ENCODE results near the gene DPH1. TPM values are rescaled to one million over a fixed set of nuclear protein-coding genes. Genes with fewer than 3 reads are reported as not detected.

Gene DPH1
- total and polyA plus RNA-seq, 2 of the 4 experiments (the other 2 are of a cell fraction): 24.4 to 49.9 TPM

DNA sequence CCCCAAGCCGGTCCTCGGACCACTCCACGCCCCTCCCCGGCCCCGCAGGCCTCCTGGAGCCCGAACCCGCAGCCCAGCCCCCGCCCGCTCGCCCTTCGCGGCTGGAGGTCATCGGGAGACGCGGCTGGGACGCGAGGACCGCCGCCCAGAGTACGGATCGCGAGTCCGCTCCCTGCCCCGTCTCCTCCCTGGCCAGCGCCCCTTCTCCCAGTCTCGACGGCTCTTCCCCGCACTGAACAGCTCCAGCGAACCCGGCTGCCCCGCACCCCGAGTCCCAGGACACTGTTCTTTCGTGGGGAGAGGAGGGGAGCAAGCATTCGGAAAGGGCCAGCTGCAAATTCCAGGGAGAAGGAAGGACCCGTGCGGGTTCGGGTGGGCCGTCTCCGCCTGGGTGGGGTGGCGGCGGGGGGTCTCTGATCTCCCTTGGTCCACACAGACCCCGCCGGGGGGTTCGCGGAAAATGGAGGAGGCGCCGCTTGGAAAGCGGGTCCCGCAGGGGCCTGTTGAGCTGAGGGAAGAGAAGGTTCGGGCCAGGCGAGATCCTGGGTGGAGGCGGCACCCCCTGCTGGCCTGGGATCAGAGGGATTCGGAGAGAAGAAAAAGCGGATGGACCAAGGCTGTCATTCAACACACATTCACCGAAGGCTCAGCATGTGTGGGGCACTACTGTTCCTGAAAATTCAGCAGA is 4.2 kb upstream of the DPH1 start:
- ATAC-seq (ENCODE audit: low read depth): peak; percentile 43
- H3K27ac ChIP-seq (ENCODE audit: insufficient read depth, low read length): no peak overlapping the region
- H3K18ac ChIP-seq (ENCODE audit: low read depth, low read length): no peak overlapping the region
- peaks cover under 1 to 8% of the 10 kb centered on the region in 2 experiments; a peak in 2 of 4 replicates for H3K79me1 ChIP-seq (ENCODE audit: low read depth in 1 of 2, low read length in 2 of 2)
- H4K91ac ChIP-seq (ENCODE audit: insufficient read depth, low read depth, low read length): no peak overlapping the region
- intact Hi-C loops (cut with micrococcal nuclease) (loop anchor here (1.0 kb wide), 1 partner anchor 117 kb away; no protein-coding TSS in a partner anchor), dilution Hi-C loops (cut with HindIII; ENCODE audit: low sequenced_read_pairs, unreplicated experiment) (no loop called here), in situ Hi-C loops (cut with MboI; ENCODE audit: low sequenced_read_pairs) (loop anchor here (5.0 to 25.0 kb wide), 2 partner anchors 113 to 313 kb away; partner anchors contain the start of genes TLCD2 and WDR81)
- H4K8ac ChIP-seq (ENCODE audit: low read depth in 2 of 2, low read length in 2 of 2): no peak overlapping the region
- H2AK5ac ChIP-seq (ENCODE audit: low read depth, low read length): no peak overlapping the region
- WGBS, 2 experiments (ENCODE audit: extremely low coverage in 2 of 2, insufficient read length in 1 of 2): 0% methylated on average over 9 of the region's 55 CpGs; no CpG with 5 or more reads in 1 of the 2 experiments
- TF ChIP-seq POLR2A (IDR thresholded peaks at IDR 0.05; ENCODE audit: low read depth, low read length): no peak
- TF ChIP-seq, protein P1, sequence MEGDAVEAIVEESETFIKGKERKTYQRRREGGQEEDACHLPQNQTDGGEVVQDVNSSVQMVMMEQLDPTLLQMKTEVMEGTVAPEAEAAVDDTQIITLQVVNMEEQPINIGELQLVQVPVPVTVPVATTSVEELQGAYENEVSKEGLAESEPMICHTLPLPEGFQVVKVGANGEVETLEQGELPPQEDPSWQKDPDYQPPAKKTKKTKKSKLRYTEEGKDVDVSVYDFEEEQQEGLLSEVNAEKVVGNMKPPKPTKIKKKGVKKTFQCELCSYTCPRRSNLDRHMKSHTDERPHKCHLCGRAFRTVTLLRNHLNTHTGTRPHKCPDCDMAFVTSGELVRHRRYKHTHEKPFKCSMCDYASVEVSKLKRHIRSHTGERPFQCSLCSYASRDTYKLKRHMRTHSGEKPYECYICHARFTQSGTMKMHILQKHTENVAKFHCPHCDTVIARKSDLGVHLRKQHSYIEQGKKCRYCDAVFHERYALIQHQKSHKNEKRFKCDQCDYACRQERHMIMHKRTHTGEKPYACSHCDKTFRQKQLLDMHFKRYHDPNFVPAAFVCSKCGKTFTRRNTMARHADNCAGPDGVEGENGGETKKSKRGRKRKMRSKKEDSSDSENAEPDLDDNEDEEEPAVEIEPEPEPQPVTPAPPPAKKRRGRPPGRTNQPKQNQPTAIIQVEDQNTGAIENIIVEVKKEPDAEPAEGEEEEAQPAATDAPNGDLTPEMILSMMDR (conservative IDR thresholded peaks at IDR 0.05; ENCODE audit: low read depth, low read length): peak; percentile 82
- TF ChIP-seq SMC3 (IDR thresholded peaks at IDR 0.05; ENCODE audit: low read depth, low read length): peak; percentile 88
- no peak for TF ChIP-seq CHD1 (IDR thresholded peaks at IDR 0.05; ENCODE audit: low read depth, low read length)
- peak; percentile 83 for TF ChIP-seq RAD21 (IDR thresholded peaks at IDR 0.05; ENCODE audit: low read length)
- TF ChIP-seq MAZ (IDR thresholded peaks at IDR 0.05; ENCODE audit: borderline replicate concordance, low read depth, low read length): peak; percentile 15; the same call in 1 of the 2 replicates
- peaks cover 48% of the 10 kb centered on the region for H3K27me3 ChIP-seq (ENCODE audit: control insufficient read depth, insufficient read depth, low read length)
- no peaks in the 10 kb centered on the region for H3K9me3 ChIP-seq (ENCODE audit: control insufficient read depth, insufficient read depth, low read length)
- no peak overlapping the region for H3K14ac ChIP-seq (replicated peaks; ENCODE audit: low read depth, low read length)
- DNase-seq: peak; percentile 57
- no peak overlapping the region for H2BK15ac ChIP-seq (ENCODE audit: low read depth, low read length)
- POLR2A ChIA-PET (ENCODE audit: unreplicated experiment): no interaction called here
- no peak overlapping the region for H3K9ac ChIP-seq (ENCODE audit: low read depth, low read length)
- H2BK120ac ChIP-seq (ENCODE audit: low read depth, low read length): no peak overlapping the region
- no peaks in the 10 kb centered on the region; the same call in 1 of the 2 replicates for H4K20me1 ChIP-seq (ENCODE audit: insufficient read depth, low read length)
- no peak overlapping the region for H3K23ac ChIP-seq (ENCODE audit: low read depth, low read length)
- CTCF ChIA-PET: interaction anchor here (0.7 to 2.4 kb wide), 5 partner anchors 12 to 144 kb away, joined by 4 to 18 read pairs (median 5); no protein-coding TSS in a partner anchor
- peaks cover 1% of the 10 kb centered on the region; the same call in 1 of the 2 replicates for H3K4me1 ChIP-seq (ENCODE audit: control insufficient read depth, insufficient read depth, low read length)
- peak overlapping the region; percentile 70 for H3K4me2 ChIP-seq (ENCODE audit: low read depth, low read length)
- peak overlapping the region; percentile 17 for H2AK9ac ChIP-seq (replicated peaks; ENCODE audit: low read depth, low read length, poor library complexity)
- H3K4ac ChIP-seq (ENCODE audit: low read depth, low read length): no peak overlapping the region
- H4K5ac ChIP-seq (ENCODE audit: low read depth, low read length): no peak overlapping the region
- no peaks in the 10 kb centered on the region for H3K9me1 ChIP-seq (ENCODE audit: insufficient read depth, low read length)
- H2AFZ ChIP-seq (replicated peaks; ENCODE audit: low read length, poor library complexity): peak overlapping the region; percentile 81
- no peaks in the 10 kb centered on the region for H3K36me3 ChIP-seq (ENCODE audit: control insufficient read depth, insufficient read depth, low read length)
- peak overlapping the region; percentile 29 for H3K4me3 ChIP-seq (ENCODE audit: insufficient read depth, low read depth, low read length)
- no TSS peak for BruUV-seq (replicated peaks)
- no peak overlapping the region for H2BK5ac ChIP-seq (ENCODE audit: low read depth, low read length, poor library complexity, severe bottlenecking)
- H3K56ac ChIP-seq (ENCODE audit: extremely low read depth, insufficient read depth, low read length): no peak overlapping the region
- H2BK20ac ChIP-seq (ENCODE audit: low read depth, low read length): no peak overlapping the region
